ENCODE results near the gene IGFBPL1. TPM values are rescaled to one million over a fixed set of nuclear protein-coding genes. Genes with fewer than 3 reads are reported as not detected.
"Not testable (repeated sequence)": the region's sequence is repeated elsewhere in the genome, so short reads cannot be mapped to it uniquely, and the experiment has no call there.

IGFBPL1 gene
- total RNA-seq, 4 donors from 2014 or later: not detected

- DNase-seq (ENCODE audit: low spot score) (no peak), ATAC-seq (ENCODE audit: low FRiP score) (no peak)
- TF ChIP-seq, protein P1, sequence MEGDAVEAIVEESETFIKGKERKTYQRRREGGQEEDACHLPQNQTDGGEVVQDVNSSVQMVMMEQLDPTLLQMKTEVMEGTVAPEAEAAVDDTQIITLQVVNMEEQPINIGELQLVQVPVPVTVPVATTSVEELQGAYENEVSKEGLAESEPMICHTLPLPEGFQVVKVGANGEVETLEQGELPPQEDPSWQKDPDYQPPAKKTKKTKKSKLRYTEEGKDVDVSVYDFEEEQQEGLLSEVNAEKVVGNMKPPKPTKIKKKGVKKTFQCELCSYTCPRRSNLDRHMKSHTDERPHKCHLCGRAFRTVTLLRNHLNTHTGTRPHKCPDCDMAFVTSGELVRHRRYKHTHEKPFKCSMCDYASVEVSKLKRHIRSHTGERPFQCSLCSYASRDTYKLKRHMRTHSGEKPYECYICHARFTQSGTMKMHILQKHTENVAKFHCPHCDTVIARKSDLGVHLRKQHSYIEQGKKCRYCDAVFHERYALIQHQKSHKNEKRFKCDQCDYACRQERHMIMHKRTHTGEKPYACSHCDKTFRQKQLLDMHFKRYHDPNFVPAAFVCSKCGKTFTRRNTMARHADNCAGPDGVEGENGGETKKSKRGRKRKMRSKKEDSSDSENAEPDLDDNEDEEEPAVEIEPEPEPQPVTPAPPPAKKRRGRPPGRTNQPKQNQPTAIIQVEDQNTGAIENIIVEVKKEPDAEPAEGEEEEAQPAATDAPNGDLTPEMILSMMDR (IDR thresholded peaks at IDR 0.05): no peak
Observed at GRCh38 chr9:38386319-38386895, 37.8 kb downstream of the IGFBPL1 start.

GRCh38 chr9:38385896-38386295 lies 38.4 kb downstream of the IGFBPL1 start:
- ATAC-seq (ENCODE audit: low FRiP score): no peak
- TF ChIP-seq, protein P1 (IDR thresholded peaks at IDR 0.05): no peak
- no peak for DNase-seq (ENCODE audit: low spot score)

DNA sequence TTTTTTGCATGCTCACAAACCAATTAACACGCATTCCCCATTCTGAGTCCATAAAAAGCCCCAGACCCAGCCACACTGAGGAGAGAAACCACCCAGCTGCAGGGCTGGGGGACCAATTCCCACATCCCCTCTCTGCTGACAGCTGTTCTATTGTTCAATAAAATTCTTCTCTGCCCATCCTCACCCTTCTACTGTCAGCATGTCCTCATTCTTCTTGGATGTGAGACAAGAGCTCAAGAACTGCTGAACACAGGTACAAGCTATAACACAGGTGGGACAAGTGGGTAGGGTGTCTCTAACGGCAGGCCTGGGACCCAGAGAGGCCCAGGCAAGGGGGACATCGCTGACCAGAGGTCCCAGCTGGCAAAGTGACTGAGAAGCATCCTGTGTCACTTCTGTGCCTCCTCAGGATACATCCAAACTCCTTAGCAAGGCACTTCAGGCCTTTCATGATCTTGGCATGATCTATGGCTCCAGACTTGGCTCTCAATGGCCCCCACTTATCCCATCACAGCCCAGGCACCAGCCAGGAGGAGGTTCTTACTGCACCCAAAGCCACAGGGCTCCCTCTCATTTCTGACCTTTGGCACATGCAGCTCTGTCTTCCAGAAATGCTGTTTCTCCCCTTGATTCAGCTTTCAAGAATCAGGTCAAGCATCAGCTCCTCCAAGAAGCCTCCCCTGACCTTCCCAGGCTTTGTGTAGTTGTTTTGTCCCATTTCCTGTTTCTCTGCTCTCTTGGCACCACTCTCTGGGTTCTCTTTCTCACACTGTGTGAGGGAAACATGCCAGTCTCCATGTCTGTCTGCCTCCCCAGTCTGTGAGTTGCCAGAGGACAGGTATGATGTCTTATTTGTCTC lies 39.0 kb downstream of the IGFBPL1 start:
- DNase-seq (ENCODE audit: low spot score) (no peak), ATAC-seq (ENCODE audit: low FRiP score) (no peak)
- TF ChIP-seq, protein P1 (IDR thresholded peaks at IDR 0.05): no peak

DNA sequence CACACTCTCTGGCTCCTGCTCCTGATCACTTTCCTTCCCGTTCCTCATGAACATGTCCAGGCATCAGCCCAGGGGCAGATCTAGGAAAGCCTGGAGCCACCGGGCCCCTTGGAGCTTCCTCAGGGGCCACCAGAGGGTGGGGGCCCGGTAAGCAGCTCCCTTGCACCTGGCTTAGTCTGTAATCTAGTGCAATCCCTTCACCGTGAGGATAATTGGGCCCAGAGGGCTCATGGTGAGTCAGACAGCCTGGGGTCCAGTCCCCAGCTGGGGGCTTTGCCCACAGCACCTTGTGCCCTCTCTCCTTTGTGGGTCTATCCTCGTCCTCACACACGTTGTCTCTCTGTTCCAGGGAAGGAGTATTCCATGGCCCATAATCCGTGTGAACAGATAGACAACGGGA lies 42.1 kb downstream of the IGFBPL1 start:
- DNase-seq (ENCODE audit: low spot score): no peak
- ATAC-seq (ENCODE audit: low FRiP score): no peak
- TF ChIP-seq, protein P1 (IDR thresholded peaks at IDR 0.05): no peak

- DNase-seq (ENCODE audit: low spot score) (no peak), ATAC-seq (ENCODE audit: low FRiP score) (peak; percentile 38)
- TF ChIP-seq, protein P1 (IDR thresholded peaks at IDR 0.05): no peak
Observed at GRCh38 chr9:38380872-38381534, 43.3 kb downstream of the IGFBPL1 start.

DNA sequence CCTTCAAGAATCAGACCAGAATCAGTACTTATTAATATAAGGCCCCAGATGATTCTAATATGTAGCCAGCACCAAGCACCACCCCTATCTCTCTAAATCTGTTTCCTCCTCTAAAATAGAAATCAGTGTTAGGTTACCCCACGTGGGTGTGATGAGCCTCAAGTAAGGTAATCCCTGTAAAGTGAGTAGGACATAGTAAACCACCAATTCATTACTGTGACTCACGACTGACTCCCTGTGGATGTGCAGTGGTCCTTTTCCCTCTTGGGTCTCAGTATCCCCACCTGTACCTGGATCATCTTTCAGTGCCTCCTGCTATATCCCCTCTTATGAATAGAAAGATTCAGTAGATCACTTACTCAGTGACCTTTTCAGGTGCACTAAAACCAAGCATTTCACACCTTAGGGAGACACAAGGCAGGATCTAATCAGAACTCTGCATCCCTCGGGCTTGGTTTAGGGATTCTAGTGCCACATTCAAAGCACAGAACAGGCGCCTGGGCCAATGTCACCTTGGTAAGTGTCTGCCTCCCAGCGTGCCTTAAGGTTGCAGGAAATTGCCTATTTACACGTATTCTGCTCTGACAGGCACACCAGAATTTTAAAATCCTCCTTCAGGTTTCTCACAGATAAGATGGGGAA lies 43.9 kb downstream of the IGFBPL1 start:
- ATAC-seq (ENCODE audit: low FRiP score) (no peak), DNase-seq (ENCODE audit: low spot score) (no peak)
- TF ChIP-seq, protein P1 (IDR thresholded peaks at IDR 0.05): no peak

DNA sequence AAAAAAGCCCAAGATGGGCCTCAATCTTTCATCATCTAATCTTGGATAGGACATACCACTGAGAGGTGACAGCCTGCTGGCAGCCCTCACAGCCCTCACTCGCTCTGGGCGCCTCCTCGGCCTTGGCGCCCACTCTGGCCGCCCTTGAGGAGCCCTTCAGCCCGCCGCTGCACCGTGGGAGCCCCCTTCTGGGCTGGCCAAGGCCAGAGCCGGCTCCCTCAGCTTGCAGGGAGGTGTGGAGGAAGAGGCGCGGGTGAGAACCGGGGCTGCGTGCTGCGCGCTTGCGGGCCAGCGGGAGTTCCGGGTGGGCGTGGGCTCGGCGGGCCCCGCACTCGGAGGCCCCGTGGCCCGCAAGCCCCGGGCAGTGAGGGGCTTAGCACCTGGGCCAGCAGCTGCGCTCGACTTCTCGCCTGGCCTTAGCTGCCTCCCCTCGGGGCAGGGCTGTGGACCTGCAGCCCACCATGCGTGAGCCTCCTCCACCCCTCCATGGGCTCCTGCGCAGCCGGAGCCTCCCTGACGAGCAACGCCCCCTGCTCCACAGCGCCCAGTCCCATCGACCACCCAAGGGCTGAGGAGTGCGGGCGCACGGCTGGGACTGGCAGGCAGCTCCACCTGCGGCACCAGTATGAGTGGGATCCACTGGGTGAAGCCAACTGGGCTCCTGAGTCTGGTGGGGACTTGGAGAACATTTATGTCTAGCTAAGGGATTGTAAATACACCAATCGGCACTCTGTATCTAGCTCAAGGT lies 46.7 kb downstream of the IGFBPL1 start:
- not testable (repeated sequence) for DNase-seq (ENCODE audit: low spot score)

More for the DNA sequence above, 46.7 kb downstream of the IGFBPL1 start:
- not testable (repeated sequence) for ATAC-seq (ENCODE audit: low FRiP score)

Data from omental fat pad (tissue), 4 donors.